ENCODE results near the gene MED22. TPM values are rescaled to one million over a fixed set of nuclear protein-coding genes. Genes with fewer than 3 reads are reported as not detected.
"Not testable (repeated sequence)": the region's sequence is repeated elsewhere in the genome, so short reads cannot be mapped to it uniquely, and the experiment has no call there.

The MED22 gene
- total RNA-seq, 4 donors from 2014 or later = 21.5 to 50.5 (median 25.4) TPM

GRCh38 chr9:133379153-133380086 lies 31.5 kb upstream of the MED22 start:
- WGBS, 2 donors (ENCODE audit: low coverage in 1 of 2) = 91 to 100% methylated on average over 1 to 14 of the region's 14 CpGs
- H3K4me1 ChIP-seq = peaks cover 5 to 12% (median 10%) of the 10 kb centered on the region in 4 donors
- H3K27me3 ChIP-seq = no peaks in the 10 kb centered on the region
- H3K4me3 ChIP-seq = no peak overlapping the region
- no peak overlapping the region for H3K27ac ChIP-seq
- DNase-seq = no peak
- in situ Hi-C loops (cut with MboI; ENCODE audit: low pct_ligation_motif_present in 1 of 4, low pct_unique_long_range_greater_than_20kb in 1 of 4, low sequenced_read_pairs in 3 of 4) (no loop called here), intact Hi-C loops (cut with DNase I; ENCODE audit: low total_unique reads) (no loop called here)
- TF ChIP-seq POLR2A (IDR thresholded peaks at IDR 0.05) (no peak), POLR2AphosphoS5 (IDR thresholded peaks at IDR 0.05) (no peak), EP300 (IDR thresholded peaks at IDR 0.05; ENCODE audit: low read depth) (no peak), CTCF (IDR thresholded peaks at IDR 0.05) (no peak)
- H3K9me3 ChIP-seq = no peaks in the 10 kb centered on the region
- no peaks in the 10 kb centered on the region for H3K36me3 ChIP-seq

GRCh38 chr9:133378408-133378962 lies 30.6 kb upstream of the MED22 start:
- Histone ChIP-seq H3K27ac (no peak overlapping the region), H3K36me3 (no peaks in the 10 kb centered on the region), H3K4me1 (peaks cover 8 to 20% (median 16%) of the 10 kb centered on the region in 4 donors), H3K27me3 (no peaks in the 10 kb centered on the region), H3K9me3 (no peaks in the 10 kb centered on the region), H3K4me3 (no peak overlapping the region)
- in situ Hi-C loops (cut with MboI; ENCODE audit: low pct_ligation_motif_present in 1 of 4, low pct_unique_long_range_greater_than_20kb in 1 of 4, low sequenced_read_pairs in 3 of 4) (no loop called here), intact Hi-C loops (cut with DNase I; ENCODE audit: low total_unique reads) (no loop called here)
- 92% methylated on average over 1 of the region's 1 CpG; no CpG with 5 or more reads in 1 of the 2 donors for WGBS, 2 donors (ENCODE audit: low coverage in 1 of 2)
- TF ChIP-seq POLR2A (IDR thresholded peaks at IDR 0.05) = no peak
- TF ChIP-seq EP300 (IDR thresholded peaks at IDR 0.05; ENCODE audit: low read depth) = no peak
- no peak for TF ChIP-seq POLR2AphosphoS5 (IDR thresholded peaks at IDR 0.05)
- no peak for TF ChIP-seq CTCF (IDR thresholded peaks at IDR 0.05)
- no peak for DNase-seq

GRCh38 chr9:133377721-133378216 lies 29.8 kb upstream of the MED22 start:
- Histone ChIP-seq H3K4me3 (no peak overlapping the region), H3K9me3 (no peaks in the 10 kb centered on the region), H3K27ac (no peak overlapping the region), H3K36me3 (no peaks in the 10 kb centered on the region), H3K4me1 (peaks cover 10 to 27% (median 21%) of the 10 kb centered on the region in 4 donors), H3K27me3 (no peaks in the 10 kb centered on the region)
- TF ChIP-seq POLR2AphosphoS5 (IDR thresholded peaks at IDR 0.05) (no peak), POLR2A (IDR thresholded peaks at IDR 0.05) (no peak), CTCF (IDR thresholded peaks at IDR 0.05) (no peak), EP300 (IDR thresholded peaks at IDR 0.05; ENCODE audit: low read depth) (no peak)
- in situ Hi-C loops (cut with MboI; ENCODE audit: low pct_ligation_motif_present in 1 of 4, low pct_unique_long_range_greater_than_20kb in 1 of 4, low sequenced_read_pairs in 3 of 4) (no loop called here), intact Hi-C loops (cut with DNase I; ENCODE audit: low total_unique reads) (no loop called here)
- 78 to 88% methylated on average over 1 to 6 of the region's 6 CpGs for WGBS, 2 donors (ENCODE audit: low coverage in 1 of 2)
- DNase-seq = no peak

- in situ Hi-C loops (cut with MboI; ENCODE audit: low pct_ligation_motif_present in 1 of 4, low pct_unique_long_range_greater_than_20kb in 1 of 4, low sequenced_read_pairs in 3 of 4); H3K4me3 ChIP-seq; H3K36me3 ChIP-seq; H3K27me3 ChIP-seq; H3K9me3 ChIP-seq; H3K27ac ChIP-seq; DNase-seq; intact Hi-C loops (cut with DNase I; ENCODE audit: low total_unique reads): not testable (repeated sequence)
- 88 to 93% methylated on average over 5 to 14 of the region's 14 CpGs for WGBS, 2 donors (ENCODE audit: low coverage in 1 of 2)
- peaks cover 15 to 32% (median 26%) of the 10 kb centered on the region in 4 donors for H3K4me1 ChIP-seq
These were observed 29.3 kb upstream of the MED22 start for GRCh38 chr9:133377280-133377679.

All from transverse colon (tissue), 4 donors.